ENCODE data around the gene NMRK1. TPM values are rescaled to one million over a fixed set of nuclear protein-coding genes. Genes with fewer than 3 reads are reported as not detected.

Gene NMRK1
- total RNA-seq, 1 experiment from 2014 or later, result 17.3 TPM

- H3K9me3 ChIP-seq, result no peaks in the 10 kb centered on the region
- no peaks in the 10 kb centered on the region for H3K27me3 ChIP-seq
- no peak overlapping the region for H3K4me3 ChIP-seq
- H3K36me3 ChIP-seq, result no peaks in the 10 kb centered on the region
- DNase-seq, result no peak
Measured at GRCh38 chr9:75106857-75107256, 18.9 kb upstream of the NMRK1 start.

- DNase-seq, result no peak
Measured at GRCh38 chr9:75105841-75106240, 17.9 kb upstream of the NMRK1 start.

GRCh38 chr9:75105019-75105540 is 17.1 kb upstream of the NMRK1 start:
- DNase-seq, result no peak
- no peaks in the 10 kb centered on the region for H3K9me3 ChIP-seq
- no peaks in the 10 kb centered on the region for H3K27me3 ChIP-seq
- no peaks in the 10 kb centered on the region for H3K36me3 ChIP-seq
- H3K4me3 ChIP-seq, result no peak overlapping the region

More at GRCh38 chr9:75105841-75106240, 17.9 kb upstream of the NMRK1 start:
- Histone ChIP-seq H3K36me3 (no peaks in the 10 kb centered on the region), H3K4me3 (no peak overlapping the region), H3K27me3 (no peaks in the 10 kb centered on the region), H3K9me3 (no peaks in the 10 kb centered on the region)

GRCh38 chr9:75104607-75105006 is 16.7 kb upstream of the NMRK1 start:
- Histone ChIP-seq H3K4me3 (no peak overlapping the region), H3K27me3 (no peaks in the 10 kb centered on the region), H3K9me3 (no peaks in the 10 kb centered on the region), H3K36me3 (no peaks in the 10 kb centered on the region)
- DNase-seq, result no peak

- H3K9me3 ChIP-seq, result no peaks in the 10 kb centered on the region
- DNase-seq, result no peak
- no peak overlapping the region for H3K4me3 ChIP-seq
- H3K36me3 ChIP-seq, result no peaks in the 10 kb centered on the region
- H3K27me3 ChIP-seq, result no peaks in the 10 kb centered on the region
Measured at GRCh38 chr9:75102177-75102790, 14.3 kb upstream of the NMRK1 start.

GRCh38 chr9:75101004-75101588 is 13.1 kb upstream of the NMRK1 start:
- DNase-seq, result no peak
- Histone ChIP-seq H3K9me3 (no peaks in the 10 kb centered on the region), H3K4me3 (no peak overlapping the region), H3K27me3 (no peaks in the 10 kb centered on the region), H3K36me3 (no peaks in the 10 kb centered on the region)

- Histone ChIP-seq H3K4me3 (no peak overlapping the region), H3K36me3 (no peaks in the 10 kb centered on the region), H3K27me3 (no peaks in the 10 kb centered on the region), H3K9me3 (no peaks in the 10 kb centered on the region)
- no peak for DNase-seq
Measured at GRCh38 chr9:75096796-75097195, 8.8 kb upstream of the NMRK1 start.

- no peak for DNase-seq
- no peaks in the 10 kb centered on the region for H3K27me3 ChIP-seq
- no peak overlapping the region for H3K4me3 ChIP-seq
- no peaks in the 10 kb centered on the region for H3K36me3 ChIP-seq
- H3K9me3 ChIP-seq, result no peaks in the 10 kb centered on the region
Measured at GRCh38 chr9:75092766-75093165, 4.8 kb upstream of the NMRK1 start.

- Histone ChIP-seq H3K4me3 (no peak overlapping the region), H3K27me3 (no peaks in the 10 kb centered on the region), H3K36me3 (no peaks in the 10 kb centered on the region), H3K9me3 (no peaks in the 10 kb centered on the region)
- DNase-seq, result no peak
Measured at GRCh38 chr9:75090579-75090978, 2.6 kb upstream of the NMRK1 start.

- Histone ChIP-seq H3K27me3 (no peaks in the 10 kb centered on the region), H3K9me3 (no peaks in the 10 kb centered on the region), H3K36me3 (no peaks in the 10 kb centered on the region), H3K4me3 (peak overlapping the region; percentile 87)
- DNase-seq, result no peak
Measured at GRCh38 chr9:75089373-75089766, 1.4 kb upstream of the NMRK1 start.

GRCh38 chr9:75088646-75089372 is 854 bp upstream of the NMRK1 start:
- peak overlapping the region; percentile 87 for H3K4me3 ChIP-seq
- no peaks in the 10 kb centered on the region for H3K36me3 ChIP-seq
- DNase-seq, result peak; percentile 29
- no peaks in the 10 kb centered on the region for H3K27me3 ChIP-seq
- no peaks in the 10 kb centered on the region for H3K9me3 ChIP-seq

- peak; percentile 45 for DNase-seq
- Histone ChIP-seq H3K9me3 (no peaks in the 10 kb centered on the region), H3K36me3 (no peaks in the 10 kb centered on the region), H3K27me3 (no peaks in the 10 kb centered on the region), H3K4me3 (peak overlapping the region; percentile 87)
Measured at GRCh38 chr9:75087289-75087823, 599 bp downstream of the NMRK1 start.

GRCh38 chr9:75086541-75087288 is 1.2 kb downstream of the NMRK1 start:
- no peak for DNase-seq
- H3K9me3 ChIP-seq, result no peaks in the 10 kb centered on the region
- no peaks in the 10 kb centered on the region for H3K36me3 ChIP-seq
- peak overlapping the region; percentile 87 for H3K4me3 ChIP-seq
- no peaks in the 10 kb centered on the region for H3K27me3 ChIP-seq

GRCh38 chr9:75085640-75086039 is 2.3 kb downstream of the NMRK1 start:
- H3K4me3 ChIP-seq, result no peak overlapping the region
- no peak for DNase-seq

GRCh38 chr9:75084081-75084672 is 3.8 kb downstream of the NMRK1 start:
- no peak overlapping the region for H3K4me3 ChIP-seq
- H3K36me3 ChIP-seq, result no peaks in the 10 kb centered on the region
- no peaks in the 10 kb centered on the region for H3K27me3 ChIP-seq
- DNase-seq, result no peak
- no peaks in the 10 kb centered on the region for H3K9me3 ChIP-seq

More at GRCh38 chr9:75085640-75086039, 2.3 kb downstream of the NMRK1 start:
- Histone ChIP-seq H3K9me3 (no peaks in the 10 kb centered on the region), H3K27me3 (no peaks in the 10 kb centered on the region), H3K36me3 (no peaks in the 10 kb centered on the region)

GRCh38 chr9:75083188-75083970 is 4.6 kb downstream of the NMRK1 start:
- Histone ChIP-seq H3K27me3 (no peaks in the 10 kb centered on the region), H3K4me3 (no peak overlapping the region), H3K36me3 (no peaks in the 10 kb centered on the region), H3K9me3 (no peaks in the 10 kb centered on the region)
- no peak for DNase-seq
